Measurements from ENCODE around the gene YTHDF1.

YTHDF1 gene

DNA sequence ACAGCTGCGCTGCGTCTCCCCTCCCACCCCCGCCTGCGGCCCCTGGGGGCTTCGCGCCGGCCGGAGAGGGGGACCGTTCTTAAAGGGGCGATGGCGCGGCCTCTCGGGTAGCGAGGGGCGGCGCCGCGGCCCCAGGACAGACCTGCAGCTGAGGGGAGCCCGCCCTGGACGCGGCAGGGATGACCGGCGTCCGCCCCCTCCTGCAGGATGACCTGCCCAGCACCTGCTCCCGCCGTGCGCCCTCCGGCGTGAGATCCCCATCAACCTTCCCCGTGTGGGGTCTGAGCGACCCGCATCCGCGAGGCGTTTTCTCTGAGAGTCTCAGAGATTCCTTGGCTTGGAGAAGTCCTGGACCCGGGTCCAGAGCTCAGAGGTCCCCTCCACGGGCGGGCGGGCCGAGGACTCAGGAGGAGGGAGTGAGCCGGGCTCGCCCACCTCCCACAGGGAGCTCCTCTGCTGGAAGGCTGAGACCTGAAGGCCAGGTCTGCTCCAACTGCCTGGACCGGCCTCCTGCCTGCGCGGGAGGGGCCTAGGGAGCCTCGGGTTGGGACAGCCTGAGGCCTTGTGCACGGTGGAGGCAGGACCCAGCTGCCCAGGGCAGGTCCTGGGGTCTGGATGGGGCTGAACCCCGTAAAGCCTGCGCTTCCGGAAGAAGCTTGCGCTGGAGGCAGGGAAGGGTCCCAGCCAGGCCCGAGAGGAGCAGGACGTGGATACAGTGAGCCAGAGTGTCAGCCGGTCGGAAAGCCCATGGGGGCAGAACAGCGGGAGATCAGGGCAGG, 38.9 kb upstream of the YTHDF1 start:
- Histone ChIP-seq H2BK120ac (ENCODE audit: low read depth, low read length) (no peak overlapping the region), H2BK12ac (ENCODE audit: low read length in 2 of 2) (no peak overlapping the region), H4K91ac (ENCODE audit: low read length) (no peak overlapping the region), H3K23ac (ENCODE audit: low read length in 2 of 2) (no peak overlapping the region), H3K9ac (ENCODE audit: low read length) (no peak overlapping the region), H2AFZ (ENCODE audit: low read depth, low read length) (no peak overlapping the region), H3K4ac (ENCODE audit: low read depth in 1 of 2, low read length in 2 of 2) (no peak overlapping the region), H2AK5ac (ENCODE audit: low read length, severe bottlenecking) (no peak overlapping the region), H2BK5ac (ENCODE audit: low read depth, low read length, poor library complexity, severe bottlenecking) (no peak overlapping the region), H2BK15ac (ENCODE audit: low read depth, poor library complexity, severe bottlenecking) (no peak overlapping the region), H4K8ac (ENCODE audit: low read length) (no peak overlapping the region), H3K4me3 (ENCODE audit: insufficient read depth in 1 of 2, low read depth in 1 of 2, low read length in 2 of 2) (peak overlapping the region in 1 of 2 experiments; percentile 78), H3K9me3 (ENCODE audit: control insufficient read depth, low read length) (no peaks in the 10 kb centered on the region), H3K14ac (ENCODE audit: low read length in 2 of 2) (no peak overlapping the region), H3K36me3 (ENCODE audit: control insufficient read depth in 1 of 2, insufficient read depth in 2 of 2, low read depth in 1 of 2, low read length in 2 of 2) (peaks cover 0 to 44% of the 10 kb centered on the region in 2 experiments), H3K4me2 (ENCODE audit: low read length, poor library complexity, severe bottlenecking) (peak overlapping the region; percentile 87), H3K27me3 (ENCODE audit: control insufficient read depth in 1 of 2, insufficient read depth in 1 of 2, low read length in 2 of 2) (peaks cover 19 to 86% of the 10 kb centered on the region in 2 experiments), H3K18ac (ENCODE audit: low read depth in 1 of 2, low read length in 2 of 2) (no peak overlapping the region), H3K79me1 (replicated peaks; ENCODE audit: low read length, poor library complexity, severe bottlenecking) (peaks cover 12% of the 10 kb centered on the region), H3K27ac (ENCODE audit: low read length, poor library complexity, severe bottlenecking) (no peak overlapping the region), H3K4me1 (ENCODE audit: control insufficient read depth, insufficient read depth, low read depth, low read length) (peaks cover 58% of the 10 kb centered on the region)
- WGBS = 7% methylated on average over 56 of the region's 56 CpGs
- DNase-seq = no peak

DNA sequence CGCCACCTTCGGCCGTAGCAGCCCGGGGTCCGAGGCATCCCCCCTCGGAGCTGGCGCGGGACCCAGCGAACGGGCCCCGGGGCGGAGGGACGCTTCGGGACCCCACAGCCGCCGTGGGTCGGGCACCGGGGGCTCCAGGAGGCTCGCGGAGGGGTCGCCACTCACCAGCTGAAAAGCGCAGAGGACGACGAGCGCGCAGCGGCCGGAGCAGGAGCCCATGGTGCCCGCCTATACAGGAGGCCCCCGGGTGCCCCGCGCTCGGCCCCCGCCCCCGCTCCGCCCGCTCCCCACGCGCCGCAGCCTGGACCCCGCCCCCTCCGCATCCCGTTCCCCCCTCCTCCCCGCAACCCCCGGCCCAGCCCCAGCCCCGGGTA, 38.3 kb upstream of the YTHDF1 start, which contains the start of gene NKAIN4:
Gene NKAIN4 (minus strand): TSS at position 232 of the 374 bp plus-strand sequence. CDS start 13 bp downstream, at position 219.
- H3K79me1 ChIP-seq (replicated peaks; ENCODE audit: low read length, poor library complexity, severe bottlenecking) = peaks cover 12% of the 10 kb centered on the region
- no peak within 1 kb of the TSS for H3K14ac ChIP-seq (ENCODE audit: low read length in 2 of 2)
- no peak within 1 kb of the TSS for H4K91ac ChIP-seq (ENCODE audit: low read length)
- peak within 1 kb of the TSS; percentile 8 for H3K27ac ChIP-seq (ENCODE audit: low read length, poor library complexity, severe bottlenecking)
- H3K9ac ChIP-seq (ENCODE audit: low read length) = no peak within 1 kb of the TSS
- peaks cover 19 to 86% of the 10 kb centered on the region in 2 experiments for H3K27me3 ChIP-seq (ENCODE audit: control insufficient read depth in 1 of 2, insufficient read depth in 1 of 2, low read length in 2 of 2)
- peaks cover 0 to 42% of the 10 kb centered on the region in 2 experiments for H3K36me3 ChIP-seq (ENCODE audit: control insufficient read depth in 1 of 2, insufficient read depth in 2 of 2, low read depth in 1 of 2, low read length in 2 of 2)
- H2BK12ac ChIP-seq (ENCODE audit: low read length in 2 of 2) = no peak within 1 kb of the TSS
- peaks cover 62% of the 10 kb centered on the region for H3K4me1 ChIP-seq (ENCODE audit: control insufficient read depth, insufficient read depth, low read depth, low read length)
- H2BK15ac ChIP-seq (ENCODE audit: low read depth, poor library complexity, severe bottlenecking) = no peak within 1 kb of the TSS
- no peak within 1 kb of the TSS for H3K23ac ChIP-seq (ENCODE audit: low read length in 2 of 2)
- H3K9me3 ChIP-seq (ENCODE audit: control insufficient read depth, low read length) = no peaks in the 10 kb centered on the region
- no peak within 1 kb of the TSS for H2AFZ ChIP-seq (ENCODE audit: low read depth, low read length)
- peak within 1 kb of the TSS; percentile 87 for H3K4me2 ChIP-seq (ENCODE audit: low read length, poor library complexity, severe bottlenecking)
- H4K8ac ChIP-seq (ENCODE audit: low read length) = no peak within 1 kb of the TSS
- H2BK120ac ChIP-seq (ENCODE audit: low read depth, low read length) = no peak within 1 kb of the TSS
- peak within 1 kb of the TSS; percentile 37 to 78 for H3K4me3 ChIP-seq (ENCODE audit: insufficient read depth in 1 of 2, low read depth in 1 of 2, low read length in 2 of 2)
- H3K18ac ChIP-seq (ENCODE audit: low read depth in 1 of 2, low read length in 2 of 2) = no peak within 1 kb of the TSS
- no peak within 1 kb of the TSS for H2BK5ac ChIP-seq (ENCODE audit: low read depth, low read length, poor library complexity, severe bottlenecking)
- H2AK5ac ChIP-seq (ENCODE audit: low read length, severe bottlenecking) = no peak within 1 kb of the TSS
- WGBS = under 1% methylated on average over 28 of the region's 46 CpGs
- no peak within 1 kb of the TSS for H3K4ac ChIP-seq (ENCODE audit: low read depth in 1 of 2, low read length in 2 of 2)
- DNase-seq = no peak

GRCh38 chr20:63253438-63254231, 37.7 kb upstream of the YTHDF1 start:
- H3K9ac ChIP-seq (ENCODE audit: low read length) = no peak overlapping the region
- H2BK5ac ChIP-seq (ENCODE audit: low read depth, low read length, poor library complexity, severe bottlenecking) = no peak overlapping the region
- peaks cover 67% of the 10 kb centered on the region for H3K4me1 ChIP-seq (ENCODE audit: control insufficient read depth, insufficient read depth, low read depth, low read length)
- H2BK15ac ChIP-seq (ENCODE audit: low read depth, poor library complexity, severe bottlenecking) = no peak overlapping the region
- H3K18ac ChIP-seq (ENCODE audit: low read depth in 1 of 2, low read length in 2 of 2) = no peak overlapping the region
- H2BK12ac ChIP-seq (ENCODE audit: low read length in 2 of 2) = no peak overlapping the region
- H3K79me1 ChIP-seq (replicated peaks; ENCODE audit: low read length, poor library complexity, severe bottlenecking) = peaks cover 15% of the 10 kb centered on the region
- H2AFZ ChIP-seq (ENCODE audit: low read depth, low read length) = no peak overlapping the region
- no peak overlapping the region for H4K91ac ChIP-seq (ENCODE audit: low read length)
- H4K8ac ChIP-seq (ENCODE audit: low read length) = no peak overlapping the region
- peak overlapping the region; percentile 37 to 78 for H3K4me3 ChIP-seq (ENCODE audit: insufficient read depth in 1 of 2, low read depth in 1 of 2, low read length in 2 of 2)
- 1% methylated on average over 76 of the region's 89 CpGs for WGBS
- H3K14ac ChIP-seq (ENCODE audit: low read length in 2 of 2) = no peak overlapping the region
- peaks cover 0 to 38% of the 10 kb centered on the region in 2 experiments for H3K36me3 ChIP-seq (ENCODE audit: control insufficient read depth in 1 of 2, insufficient read depth in 2 of 2, low read depth in 1 of 2, low read length in 2 of 2)
- no peak overlapping the region for H2AK5ac ChIP-seq (ENCODE audit: low read length, severe bottlenecking)
- no peak overlapping the region for H3K23ac ChIP-seq (ENCODE audit: low read length in 2 of 2)
- no peak overlapping the region for H3K4ac ChIP-seq (ENCODE audit: low read depth in 1 of 2, low read length in 2 of 2)
- DNase-seq = peak; percentile 18
- no peak overlapping the region for H2BK120ac ChIP-seq (ENCODE audit: low read depth, low read length)
- no peaks in the 10 kb centered on the region for H3K9me3 ChIP-seq (ENCODE audit: control insufficient read depth, low read length)
- H3K4me2 ChIP-seq (ENCODE audit: low read length, poor library complexity, severe bottlenecking) = peak overlapping the region; percentile 78
- H3K27ac ChIP-seq (ENCODE audit: low read length, poor library complexity, severe bottlenecking) = peak overlapping the region; percentile 8
- peaks cover 19 to 86% of the 10 kb centered on the region in 2 experiments for H3K27me3 ChIP-seq (ENCODE audit: control insufficient read depth in 1 of 2, insufficient read depth in 1 of 2, low read length in 2 of 2)

DNA sequence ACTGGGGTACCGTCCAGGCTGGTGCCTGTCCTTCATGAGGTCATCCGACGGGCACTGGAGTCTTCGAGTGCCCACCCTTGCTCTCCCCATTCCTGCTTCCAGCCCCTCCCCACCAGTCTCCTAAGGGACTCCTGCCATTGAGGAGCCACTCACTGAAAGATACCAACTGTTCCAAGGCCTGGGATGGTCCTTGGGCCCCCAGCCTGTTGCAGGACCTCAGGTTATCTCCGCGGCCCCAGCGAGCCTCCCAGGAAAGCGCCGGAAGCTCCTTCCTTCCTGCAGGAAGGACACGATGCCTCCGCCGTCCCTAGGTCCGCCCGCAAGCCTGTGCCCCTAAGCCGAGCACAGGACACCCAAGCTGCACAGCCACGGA, 37.1 kb upstream of the YTHDF1 start:
- Histone ChIP-seq H3K9me3 (ENCODE audit: control insufficient read depth, low read length) (no peaks in the 10 kb centered on the region), H2BK15ac (ENCODE audit: low read depth, poor library complexity, severe bottlenecking) (no peak overlapping the region), H3K27ac (ENCODE audit: low read length, poor library complexity, severe bottlenecking) (peak overlapping the region; percentile 8), H2BK120ac (ENCODE audit: low read depth, low read length) (no peak overlapping the region), H3K4me1 (ENCODE audit: control insufficient read depth, insufficient read depth, low read depth, low read length) (peaks cover 73% of the 10 kb centered on the region), H2BK12ac (ENCODE audit: low read length in 2 of 2) (no peak overlapping the region), H3K9ac (ENCODE audit: low read length) (no peak overlapping the region), H3K27me3 (ENCODE audit: control insufficient read depth in 1 of 2, insufficient read depth in 1 of 2, low read length in 2 of 2) (peaks cover 19 to 86% of the 10 kb centered on the region in 2 experiments), H4K8ac (ENCODE audit: low read length) (no peak overlapping the region), H3K4me2 (ENCODE audit: low read length, poor library complexity, severe bottlenecking) (peak overlapping the region; percentile 71), H2AK5ac (ENCODE audit: low read length, severe bottlenecking) (no peak overlapping the region), H3K36me3 (ENCODE audit: control insufficient read depth in 1 of 2, insufficient read depth in 2 of 2, low read depth in 1 of 2, low read length in 2 of 2) (peaks cover 0 to 38% of the 10 kb centered on the region in 2 experiments), H3K79me1 (replicated peaks; ENCODE audit: low read length, poor library complexity, severe bottlenecking) (peaks cover 17% of the 10 kb centered on the region), H2BK5ac (ENCODE audit: low read depth, low read length, poor library complexity, severe bottlenecking) (no peak overlapping the region), H3K4me3 (ENCODE audit: insufficient read depth in 1 of 2, low read depth in 1 of 2, low read length in 2 of 2) (peak overlapping the region; percentile 37 to 78), H4K91ac (ENCODE audit: low read length) (no peak overlapping the region), H3K23ac (ENCODE audit: low read length in 2 of 2) (no peak overlapping the region), H3K14ac (ENCODE audit: low read length in 2 of 2) (no peak overlapping the region), H2AFZ (ENCODE audit: low read depth, low read length) (no peak overlapping the region), H3K18ac (ENCODE audit: low read depth in 1 of 2, low read length in 2 of 2) (no peak overlapping the region), H3K4ac (ENCODE audit: low read depth in 1 of 2, low read length in 2 of 2) (no peak overlapping the region)
- WGBS = 16% methylated on average over 16 of the region's 16 CpGs
- DNase-seq = no peak

Data from mesenchymal stem cell (in vitro differentiated cells and primary cell).